Dedifferentiated amniotic fluid mesenchymal stem cell (primary cell): Measurements from ENCODE around the gene POMGNT2.
"Not testable (repeated sequence)": the region's sequence is repeated elsewhere in the genome, so short reads cannot be mapped to it uniquely, and the experiment has no call there.

ENCODE experiments used
- DNase-seq: peaks from one replicate; pipeline ENCODE4 v3.0.0-alpha.2; 2016; ENCODE audit errors: extremely low spot score

POMGNT2 gene

GRCh38 chr3:43075904-43076661, 29.8 kb downstream of the POMGNT2 start:
- no peak for DNase-seq

GRCh38 chr3:43074901-43075689, 30.8 kb downstream of the POMGNT2 start:
- DNase-seq, result no peak

GRCh38 chr3:43074482-43074881, 31.4 kb downstream of the POMGNT2 start:
- DNase-seq, result no peak

GRCh38 chr3:43073836-43074220, 32.1 kb downstream of the POMGNT2 start:
- DNase-seq, result no peak

- DNase-seq, result no peak
These were observed 32.6 kb downstream of the POMGNT2 start for GRCh38 chr3:43073116-43073835.

- DNase-seq, result no peak
These were observed 33.5 kb downstream of the POMGNT2 start for GRCh38 chr3:43072361-43072760.

- DNase-seq, result no peak
These were observed 34.5 kb downstream of the POMGNT2 start for GRCh38 chr3:43071313-43071893.

GRCh38 chr3:43070670-43071069, 35.2 kb downstream of the POMGNT2 start:
- DNase-seq, result not testable (repeated sequence)

GRCh38 chr3:43063114-43063513, 42.8 kb downstream of the POMGNT2 start:
- DNase-seq, result no peak

- DNase-seq, result no peak
These were observed 43.3 kb downstream of the POMGNT2 start for GRCh38 chr3:43062564-43063040.

- no peak for DNase-seq
These were observed 43.8 kb downstream of the POMGNT2 start for GRCh38 chr3:43062040-43062563.

GRCh38 chr3:43061101-43061895, 44.6 kb downstream of the POMGNT2 start:
- no peak for DNase-seq

GRCh38 chr3:43059456-43059855, 46.4 kb downstream of the POMGNT2 start:
- no peak for DNase-seq

- no peak for DNase-seq
These were observed 49.8 kb downstream of the POMGNT2 start for GRCh38 chr3:43055806-43056770.

GRCh38 chr3:43055393-43055792, 50.5 kb downstream of the POMGNT2 start:
- DNase-seq, result no peak

GRCh38 chr3:43054754-43055153, 51.1 kb downstream of the POMGNT2 start:
- DNase-seq, result no peak

- DNase-seq, result no peak
These were observed 52.6 kb downstream of the POMGNT2 start for GRCh38 chr3:43053291-43053690.

GRCh38 chr3:43048470-43048869, 57.4 kb downstream of the POMGNT2 start:
- DNase-seq, result no peak

- no peak for DNase-seq
These were observed 59.3 kb downstream of the POMGNT2 start for GRCh38 chr3:43046583-43046982.

- not testable (repeated sequence) for DNase-seq
These were observed 60.8 kb downstream of the POMGNT2 start for GRCh38 chr3:43045079-43045478.
